Middle frontal gyrus (tissue), 1 donor: Measurements from ENCODE around the gene NMUR1.
"Not testable (repeated sequence)": the region's sequence is repeated elsewhere in the genome, so short reads cannot be mapped to it uniquely, and the experiment has no call there.

Experiments used
- DNase-seq: peaks from one replicate; pipeline ENCODE4 v3.0.0-alpha.2; 2015; ENCODE audit warnings: low spot score; ENCODE audit errors: extremely low spot score

Gene NMUR1

GRCh38 chr2:231530099-231531011 lies at the start of gene NMUR1:
Gene NMUR1, minus strand, starts transcription at chr2:231530445. Its CDS starts 84 bp downstream, at chr2:231530361.
- DNase-seq, result no peak

GRCh38 chr2:231579560-231579959 lies 49.3 kb upstream of the NMUR1 start:
- DNase-seq, result no peak

GRCh38 chr2:231578655-231579054 lies 48.4 kb upstream of the NMUR1 start:
- DNase-seq, result not testable (repeated sequence)

- DNase-seq, result no peak
These were observed 46.2 kb upstream of the NMUR1 start for GRCh38 chr2:231576465-231576864.

- no peak for DNase-seq
These were observed 45.5 kb upstream of the NMUR1 start for GRCh38 chr2:231575612-231576256.

GRCh38 chr2:231573698-231574421 lies 43.6 kb upstream of the NMUR1 start:
- DNase-seq, result no peak

- no peak for DNase-seq
These were observed 42.9 kb upstream of the NMUR1 start for GRCh38 chr2:231573096-231573495.

GRCh38 chr2:231571661-231572191 lies 41.5 kb upstream of the NMUR1 start:
- no peak for DNase-seq

GRCh38 chr2:231570915-231571314 lies 40.7 kb upstream of the NMUR1 start:
- DNase-seq, result not testable (repeated sequence)

GRCh38 chr2:231568785-231569435 lies 38.7 kb upstream of the NMUR1 start:
- no peak for DNase-seq

GRCh38 chr2:231568098-231568784 lies 38.0 kb upstream of the NMUR1 start:
- no peak for DNase-seq

GRCh38 chr2:231567159-231567558 lies 36.9 kb upstream of the NMUR1 start:
- DNase-seq, result no peak

GRCh38 chr2:231565887-231566594 lies 35.8 kb upstream of the NMUR1 start:
- DNase-seq, result no peak

GRCh38 chr2:231563378-231563961 lies 33.2 kb upstream of the NMUR1 start:
- DNase-seq, result peak; percentile 18

GRCh38 chr2:231557571-231558217 lies 27.4 kb upstream of the NMUR1 start:
- peak; percentile 53 for DNase-seq

- no peak for DNase-seq
These were observed 26.7 kb upstream of the NMUR1 start for GRCh38 chr2:231556981-231557380.

GRCh38 chr2:231556496-231556895 lies 26.3 kb upstream of the NMUR1 start:
- DNase-seq, result not testable (repeated sequence)

- no peak for DNase-seq
These were observed 24.7 kb upstream of the NMUR1 start for GRCh38 chr2:231554748-231555545.
